GM13977 (cell line): ENCODE measurements around the gene ERN1.

Experiments used
- DNase-seq: peaks from one replicate; pipeline ENCODE4 v3.0.0; 2012; ENCODE audit warnings: low spot score
- in situ Hi-C: fragments of 300-500 bp; cut with MboI; formaldehyde crosslinking; loops from one replicate; pipeline ENCODE4 v1.12.0; 2022; ENCODE audit warnings: low sequenced_read_pairs, low pct_unique_long_range_greater_than_20kb, mixed read lengths, inconsistent platforms; ENCODE audit not compliant: unreplicated experiment
- TF ChIP-seq, protein P1 (sequence below): IDR thresholded peaks from 2 replicates; pipeline ENCODE4 v1.5.1; 2012; ENCODE audit warnings: mild to moderate bottlenecking, control low read depth; ENCODE audit not compliant: insufficient read depth; ENCODE audit errors: extremely low read depth, missing control alignments

Gene ERN1

DNA sequence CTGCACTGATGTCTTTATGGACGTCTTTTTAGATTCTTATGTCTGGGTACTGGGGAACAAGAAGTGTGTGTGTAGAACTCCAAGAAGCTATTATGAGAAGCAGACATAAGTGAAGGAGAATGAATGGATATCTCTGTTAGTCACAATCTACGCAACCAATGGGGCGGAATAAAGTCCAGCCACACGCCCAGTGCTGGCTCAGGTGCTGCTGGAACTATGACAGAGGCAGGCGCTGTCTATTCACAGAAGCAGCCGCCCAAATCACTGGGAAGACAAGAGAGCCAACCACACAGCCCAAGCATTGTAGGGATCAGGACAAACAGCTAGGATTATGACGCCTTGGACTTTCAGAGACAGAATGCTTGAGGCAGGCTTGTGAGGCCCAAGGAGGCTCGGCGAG lies 65.6 kb downstream of the ERN1 start:
- TF ChIP-seq, protein P1, sequence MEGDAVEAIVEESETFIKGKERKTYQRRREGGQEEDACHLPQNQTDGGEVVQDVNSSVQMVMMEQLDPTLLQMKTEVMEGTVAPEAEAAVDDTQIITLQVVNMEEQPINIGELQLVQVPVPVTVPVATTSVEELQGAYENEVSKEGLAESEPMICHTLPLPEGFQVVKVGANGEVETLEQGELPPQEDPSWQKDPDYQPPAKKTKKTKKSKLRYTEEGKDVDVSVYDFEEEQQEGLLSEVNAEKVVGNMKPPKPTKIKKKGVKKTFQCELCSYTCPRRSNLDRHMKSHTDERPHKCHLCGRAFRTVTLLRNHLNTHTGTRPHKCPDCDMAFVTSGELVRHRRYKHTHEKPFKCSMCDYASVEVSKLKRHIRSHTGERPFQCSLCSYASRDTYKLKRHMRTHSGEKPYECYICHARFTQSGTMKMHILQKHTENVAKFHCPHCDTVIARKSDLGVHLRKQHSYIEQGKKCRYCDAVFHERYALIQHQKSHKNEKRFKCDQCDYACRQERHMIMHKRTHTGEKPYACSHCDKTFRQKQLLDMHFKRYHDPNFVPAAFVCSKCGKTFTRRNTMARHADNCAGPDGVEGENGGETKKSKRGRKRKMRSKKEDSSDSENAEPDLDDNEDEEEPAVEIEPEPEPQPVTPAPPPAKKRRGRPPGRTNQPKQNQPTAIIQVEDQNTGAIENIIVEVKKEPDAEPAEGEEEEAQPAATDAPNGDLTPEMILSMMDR: no peak
- DNase-seq: no peak
- in situ Hi-C loops: no loop called here

DNA sequence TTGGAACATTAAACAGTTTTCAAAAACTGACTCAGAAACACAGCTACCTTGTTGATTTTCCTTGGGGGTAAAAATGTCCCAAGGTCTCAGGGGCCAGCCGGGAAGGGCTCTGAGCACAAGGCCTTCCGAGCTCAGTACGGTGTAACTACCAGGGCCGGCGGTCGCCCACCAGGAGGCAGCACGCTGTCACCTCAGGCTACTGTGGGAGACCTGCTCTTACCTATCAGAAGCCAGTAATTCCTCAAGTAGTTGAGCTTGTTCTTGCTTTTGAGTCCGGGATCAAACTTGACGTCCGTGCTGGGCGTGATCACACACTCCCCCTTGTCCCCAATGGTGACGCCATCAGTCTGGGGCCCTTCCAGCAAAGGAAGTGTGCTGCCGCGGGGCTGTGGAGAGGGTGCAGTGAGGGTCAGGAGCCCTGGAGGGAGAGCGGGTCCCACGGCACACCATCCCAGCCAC lies 66.1 kb downstream of the ERN1 start:
- DNase-seq: peak; percentile 39
- in situ Hi-C loops: no loop called here
- TF ChIP-seq, protein P1: peak; percentile 69

DNA sequence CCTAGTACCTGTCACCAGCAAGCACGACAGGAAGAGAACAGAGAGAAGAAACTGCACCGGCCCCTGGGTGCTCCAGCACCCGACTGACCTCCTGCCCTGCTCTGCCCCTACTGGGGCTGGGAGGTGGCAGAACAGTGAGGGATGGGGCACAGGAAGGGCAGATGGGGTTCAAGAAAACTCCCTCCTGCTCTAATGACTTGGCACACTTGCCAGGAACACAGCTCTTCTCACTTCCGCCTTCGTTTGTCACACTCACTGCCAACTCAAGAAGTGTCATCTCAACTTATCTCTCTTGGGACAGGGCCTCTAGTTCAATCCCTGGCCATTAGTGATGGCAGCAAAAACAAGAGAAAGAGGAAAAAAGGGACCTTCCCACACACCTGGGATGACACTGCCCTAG lies 66.9 kb downstream of the ERN1 start:
- TF ChIP-seq, protein P1: no peak
- no peak for DNase-seq
- in situ Hi-C loops: no loop called here

DNA sequence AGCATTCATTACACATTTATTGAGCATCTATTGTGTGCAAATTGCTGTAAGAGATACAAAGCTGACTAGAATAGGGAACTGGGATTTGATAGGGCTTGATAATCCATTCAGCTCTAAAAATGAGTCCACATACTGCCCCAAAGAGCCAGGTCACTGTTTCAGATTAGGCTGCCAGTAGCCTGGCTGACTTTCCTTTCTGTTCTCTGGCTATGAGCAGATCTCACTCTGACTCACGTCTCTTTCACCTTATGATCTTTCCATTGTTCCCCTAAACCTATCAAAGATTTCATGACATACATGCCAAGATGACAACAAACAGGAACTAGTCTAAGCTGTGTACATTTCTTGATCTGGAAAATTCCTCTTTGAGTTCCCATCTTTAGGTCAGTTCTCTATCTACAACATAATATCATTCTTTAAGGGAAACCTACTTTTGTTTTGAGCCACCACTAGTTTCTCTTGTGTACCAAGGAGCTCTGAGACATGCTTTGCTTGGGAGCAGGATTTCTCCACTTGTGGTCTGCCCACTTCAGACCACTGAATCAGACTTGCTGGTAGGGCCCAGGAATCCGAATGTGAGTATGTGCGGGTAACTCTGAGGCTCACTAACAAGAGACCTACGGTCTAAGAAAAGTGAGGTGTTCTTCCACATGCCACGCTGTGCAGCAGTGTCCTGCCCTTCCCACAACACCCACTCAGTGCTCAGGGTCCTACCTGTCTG lies 68.6 kb downstream of the ERN1 start:
- DNase-seq: peak; percentile 64
- in situ Hi-C loops: no loop called here
- TF ChIP-seq, protein P1: no peak

DNA sequence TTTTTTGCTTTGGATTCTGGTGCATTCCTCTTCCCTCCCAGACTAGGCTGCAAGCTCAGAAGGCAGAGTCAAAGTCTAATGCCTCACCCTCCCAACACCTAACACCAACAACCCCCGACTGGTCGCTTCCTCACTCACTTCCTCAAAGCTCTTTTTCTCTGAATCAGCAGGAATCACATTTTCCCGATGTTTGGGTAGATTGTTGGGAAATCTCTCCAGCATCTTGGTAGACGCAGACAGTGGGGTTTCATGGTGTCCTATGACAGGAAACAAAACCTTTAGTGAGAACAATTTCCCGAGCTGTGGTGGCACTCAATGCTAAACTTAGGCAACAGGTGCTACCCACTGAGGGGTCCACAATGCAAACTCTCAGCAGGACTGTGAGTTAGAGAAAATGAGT lies 69.6 kb downstream of the ERN1 start:
- DNase-seq: no peak
- in situ Hi-C loops: no loop called here

DNA sequence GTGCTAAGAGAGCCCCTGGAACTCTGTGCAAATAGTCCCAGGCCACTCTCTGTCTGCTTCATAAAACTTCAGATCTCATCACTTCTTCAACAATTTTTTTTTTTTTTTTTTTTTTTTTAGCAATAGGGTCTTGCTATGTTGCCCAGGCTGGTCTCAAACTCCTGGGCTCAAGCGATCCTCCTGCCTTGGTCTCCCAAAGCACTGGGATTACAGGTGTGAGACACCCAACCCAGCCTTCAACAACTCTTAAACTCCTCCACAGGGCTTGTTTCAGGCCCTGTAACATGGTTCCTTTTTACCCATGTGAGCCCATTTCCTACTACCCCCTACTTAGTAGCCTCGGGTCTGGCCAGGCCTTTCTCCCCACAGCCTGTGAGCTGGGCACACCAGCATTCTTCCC lies 70.2 kb downstream of the ERN1 start:
- no peak for DNase-seq

More for the DNA sequence above, 69.6 kb downstream of the ERN1 start:
- TF ChIP-seq, protein P1: no peak

More for the DNA sequence above, 70.2 kb downstream of the ERN1 start:
- TF ChIP-seq, protein P1: no peak
- in situ Hi-C loops: no loop called here
